H9 (cell line): ENCODE measurements around the gene DEGS2. TPM values are rescaled to one million over a fixed set of nuclear protein-coding genes. Genes with fewer than 3 reads are reported as not detected.
A peak's percentile ranks its signal among the peaks of the same experiment; 100 is the strongest.

ENCODE experiments used
- DNase-seq: peaks from one replicate; pipeline ENCODE4 v3.0.0-alpha.2; 2017
- H2AFZ ChIP-seq: one replicate; pipeline ENCODE4 v1.6.1; 2013; ENCODE audit warnings: mild to moderate bottlenecking, low read length, control low read depth, moderate library complexity
- H2AK5ac ChIP-seq: 2 replicates; pipeline ENCODE4 v1.6.1; 2013; ENCODE audit warnings: low read length, control low read depth, mixed read lengths; ENCODE audit not compliant: insufficient read length
- H2BK120ac ChIP-seq: one replicate; pipeline ENCODE4 v1.6.1; 2013; ENCODE audit warnings: low read depth, mild to moderate bottlenecking, low read length, control low read depth, inconsistent platforms; ENCODE audit not compliant: poor library complexity, severe bottlenecking
- H2BK12ac ChIP-seq: 2 replicates; pipeline ENCODE4 v1.6.1; 2013; ENCODE audit warnings: low read length, control low read depth, mixed read lengths, low read depth; ENCODE audit not compliant: insufficient read length
- H2BK15ac ChIP-seq: 2 replicates; pipeline ENCODE4 v1.6.1; 2013; ENCODE audit warnings: low read depth, low read length, control low read depth
- H2BK20ac ChIP-seq: one replicate; pipeline ENCODE4 v1.6.1; 2013; ENCODE audit warnings: low read depth, mild to moderate bottlenecking, low read length, control low read depth, inconsistent platforms; ENCODE audit not compliant: poor library complexity, severe bottlenecking
- H2BK5ac ChIP-seq: 2 replicates; pipeline ENCODE4 v1.6.1; 2013; ENCODE audit warnings: low read length, control low read depth, mixed read lengths; ENCODE audit not compliant: insufficient read length
- H3K14ac ChIP-seq: 2 replicates; pipeline ENCODE4 v1.6.1; 2013; ENCODE audit warnings: low read length, control low read depth; ENCODE audit not compliant: insufficient read depth
- H3K18ac ChIP-seq: 2 replicates; pipeline ENCODE4 v1.6.1; 2013; ENCODE audit warnings: low read depth, mild to moderate bottlenecking, mixed read lengths, low read length, control low read depth; ENCODE audit not compliant: insufficient read length
- H3K23ac ChIP-seq: 2 replicates; pipeline ENCODE4 v1.6.1; 2013; ENCODE audit warnings: low read length, control low read depth, mixed read lengths, low read depth; ENCODE audit not compliant: insufficient read length
- H3K23me2 ChIP-seq: 2 replicates; pipeline ENCODE4 v1.6.1; 2013; ENCODE audit warnings: low read depth, mild to moderate bottlenecking, mixed read lengths, low read length, control low read depth; ENCODE audit not compliant: insufficient read length, poor library complexity, severe bottlenecking
- H3K27ac ChIP-seq: 2 replicates; pipeline ENCODE4 v1.5.1; 2013; ENCODE audit warnings: low read length, control low read depth, mixed read lengths, low read depth; ENCODE audit not compliant: insufficient read length
- H3K27me3 ChIP-seq: 2 replicates; pipeline ENCODE4 v1.6.1; 2013; ENCODE audit warnings: low read length, control low read depth, inconsistent platforms; ENCODE audit not compliant: insufficient read depth
- H3K4ac ChIP-seq: 2 replicates; pipeline ENCODE4 v1.6.1; 2013; ENCODE audit warnings: low read depth, mild to moderate bottlenecking, control low read depth, inconsistent platforms, low read length, moderate library complexity
- H3K4me1 ChIP-seq: 2 replicates; pipeline ENCODE4 v1.6.1; 2013; ENCODE audit warnings: low read length, control low read depth, inconsistent platforms; ENCODE audit not compliant: insufficient read depth
- H3K4me2 ChIP-seq: 2 replicates; pipeline ENCODE4 v1.6.1; 2013; ENCODE audit warnings: low read length, control low read depth, mixed read lengths; ENCODE audit not compliant: insufficient read length, insufficient read depth
- H3K56ac ChIP-seq: 2 replicates; pipeline ENCODE4 v1.6.1; 2013; ENCODE audit warnings: low read depth, mild to moderate bottlenecking, mixed read lengths, low read length, control low read depth; ENCODE audit not compliant: insufficient read length
- H3K79me1 ChIP-seq: 2 replicates; pipeline ENCODE4 v1.6.1; 2013; ENCODE audit warnings: low read depth, mild to moderate bottlenecking, moderate library complexity, low read length, control low read depth, inconsistent platforms; ENCODE audit not compliant: insufficient read depth, poor library complexity, severe bottlenecking
- H3K79me2 ChIP-seq: 2 replicates; pipeline ENCODE4 v1.6.1; 2013; ENCODE audit warnings: low read length, control low read depth, inconsistent platforms; ENCODE audit not compliant: insufficient read depth
- H3K9ac ChIP-seq: 2 replicates; pipeline ENCODE4 v1.6.1; 2013; ENCODE audit warnings: low read length, control low read depth, mixed read lengths; ENCODE audit not compliant: insufficient read length; ENCODE audit errors: extremely low read depth
- H3K9me3 ChIP-seq: one replicate; pipeline ENCODE4 v1.6.1; 2013; ENCODE audit warnings: low read depth, low read length, inconsistent platforms; ENCODE audit not compliant: control insufficient read depth
- H3T11ph ChIP-seq: one replicate; pipeline ENCODE4 v1.6.1; 2013; ENCODE audit warnings: mild to moderate bottlenecking, low read length, control low read depth, inconsistent platforms
- H4K20me1 ChIP-seq: one replicate; pipeline ENCODE4 v1.6.1; 2013; ENCODE audit not compliant: control insufficient read depth, insufficient read length, insufficient read depth
- H4K5ac ChIP-seq: 2 replicates; pipeline ENCODE4 v1.6.1; 2013; ENCODE audit warnings: low read depth, mild to moderate bottlenecking, mixed read lengths, low read length, control low read depth; ENCODE audit not compliant: insufficient read length
- H4K8ac ChIP-seq: replicated peaks from 2 replicates; pipeline ENCODE4 v1.6.1; 2013; ENCODE audit warnings: low read length, control low read depth, mixed read lengths, low read depth; ENCODE audit not compliant: insufficient read length
- H4K91ac ChIP-seq: 2 replicates; pipeline ENCODE4 v1.6.1; 2013; ENCODE audit warnings: low read depth, mild to moderate bottlenecking, moderate library complexity, mixed read lengths, low read length, control low read depth; ENCODE audit not compliant: insufficient read length
- H3K27ac Mint-ChIP-seq, 3 experiments: 2 replicates in 2 of 3; 3 replicates in 1 of 3; pipeline ENCODE4 v1.8.0; 2020 to 2021; ENCODE audit warnings: mixed read lengths in 3 of 3, mild to moderate bottlenecking in 1 of 3, moderate library complexity in 1 of 3
- H3K27me3 Mint-ChIP-seq: 2 replicates; pipeline ENCODE4 v1.8.0; 2021; ENCODE audit warnings: low read depth, mild to moderate bottlenecking, moderate library complexity, mixed read lengths
- H3K36me3 Mint-ChIP-seq, 3 experiments: 2 replicates in 2 of 3; 3 replicates in 1 of 3; pipeline ENCODE4 v1.8.0; 2020 to 2021; ENCODE audit warnings: low read depth in 3 of 3, mixed read lengths in 3 of 3; ENCODE audit not compliant: insufficient read depth in 1 of 3
- H3K4me1 Mint-ChIP-seq, 2 experiments: 2 replicates each; pipeline ENCODE4 v1.8.0; 2020; ENCODE audit warnings: mixed read lengths in 2 of 2
- H3K4me3 Mint-ChIP-seq, 2 experiments: 2 replicates in 1 of 2; 3 replicates in 1 of 2; pipeline ENCODE4 v1.8.0; 2020 to 2021; ENCODE audit warnings: mild to moderate bottlenecking in 2 of 2, mixed read lengths in 2 of 2, moderate library complexity in 1 of 2
- H3K9me3 Mint-ChIP-seq, 2 experiments: 2 replicates in 1 of 2; 3 replicates in 1 of 2; pipeline ENCODE4 v1.8.0; 2020; ENCODE audit warnings: mild to moderate bottlenecking in 2 of 2, mixed read lengths in 2 of 2, moderate library complexity in 1 of 2
- WGBS: extraction: QIAGEN DNeasy Blood & Tissue Kit; methylation state at CpG from one replicate; pipeline ENCODE4 v1.1.7; 2013; ENCODE audit warnings: missing lambda C conversion rate, low lambda C conversion rate, mixed read lengths; ENCODE audit not compliant: insufficient read length; ENCODE audit errors: extremely low coverage; 5-methylcytosine and 5-hydroxymethylcytosine counted together
- total RNA-seq: library from RNA; stranded (reverse); gene quantifications from 2 replicates; pipeline ENCODE4 v1.2.1, GENCODE V29; 2021
- TF ChIP-seq, protein P1 (sequence below): fragments of 200-600 bp; sonication (generic); conservative IDR thresholded peaks from 3 replicates; pipeline ENCODE4 v1.8.0; 2021; ENCODE audit warnings: antibody characterized with exemption, mild to moderate bottlenecking

Gene DEGS2
- total RNA-seq, 1 experiment from 2014 or later, result 0.72 TPM

DNA sequence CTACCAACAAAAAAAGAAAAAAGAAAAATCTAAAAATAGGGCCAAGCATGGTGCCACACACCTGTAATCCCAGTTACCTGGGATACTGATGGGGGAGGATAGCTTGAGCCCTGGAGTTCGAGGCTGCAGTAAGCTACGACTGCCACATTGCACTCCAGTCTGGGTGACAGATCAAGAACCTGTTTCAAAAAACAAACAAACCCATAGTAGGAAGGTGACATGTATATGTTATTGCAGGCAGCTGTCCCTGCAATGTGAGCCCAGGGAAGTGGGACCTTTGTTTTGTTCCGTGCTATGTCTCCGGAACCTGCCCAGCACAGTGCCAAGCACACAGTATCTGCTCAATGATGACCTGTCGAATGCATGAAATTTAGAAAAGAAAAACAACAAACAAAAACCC is 42.3 kb upstream of the DEGS2 start:
- Histone ChIP-seq H3K23ac (no peak overlapping the region), H3K23me2 (no peaks in the 10 kb centered on the region), H4K5ac (no peak overlapping the region), H2BK20ac (no peak overlapping the region), H2BK12ac (no peak overlapping the region), H3T11ph (no peak overlapping the region), H4K20me1 (no peaks in the 10 kb centered on the region), H3K27ac (no peak overlapping the region), H3K9me3 (no peaks in the 10 kb centered on the region), H3K4me1 (no peaks in the 10 kb centered on the region), H2AFZ (no peak overlapping the region), H2BK5ac (no peak overlapping the region), H3K27me3 (no peaks in the 10 kb centered on the region), H4K91ac (no peak overlapping the region), H4K8ac (no peak overlapping the region), H2AK5ac (no peak overlapping the region), H3K4me2 (no peak overlapping the region), H3K9ac (no peak overlapping the region), H3K14ac (no peak overlapping the region), H3K56ac (no peak overlapping the region), H2BK15ac (no peak overlapping the region), H2BK120ac (no peak overlapping the region), H3K79me2 (no peaks in the 10 kb centered on the region), H3K18ac (no peak overlapping the region), H3K4ac (no peak overlapping the region), H3K79me1 (no peaks in the 10 kb centered on the region)
- TF ChIP-seq, protein P1, sequence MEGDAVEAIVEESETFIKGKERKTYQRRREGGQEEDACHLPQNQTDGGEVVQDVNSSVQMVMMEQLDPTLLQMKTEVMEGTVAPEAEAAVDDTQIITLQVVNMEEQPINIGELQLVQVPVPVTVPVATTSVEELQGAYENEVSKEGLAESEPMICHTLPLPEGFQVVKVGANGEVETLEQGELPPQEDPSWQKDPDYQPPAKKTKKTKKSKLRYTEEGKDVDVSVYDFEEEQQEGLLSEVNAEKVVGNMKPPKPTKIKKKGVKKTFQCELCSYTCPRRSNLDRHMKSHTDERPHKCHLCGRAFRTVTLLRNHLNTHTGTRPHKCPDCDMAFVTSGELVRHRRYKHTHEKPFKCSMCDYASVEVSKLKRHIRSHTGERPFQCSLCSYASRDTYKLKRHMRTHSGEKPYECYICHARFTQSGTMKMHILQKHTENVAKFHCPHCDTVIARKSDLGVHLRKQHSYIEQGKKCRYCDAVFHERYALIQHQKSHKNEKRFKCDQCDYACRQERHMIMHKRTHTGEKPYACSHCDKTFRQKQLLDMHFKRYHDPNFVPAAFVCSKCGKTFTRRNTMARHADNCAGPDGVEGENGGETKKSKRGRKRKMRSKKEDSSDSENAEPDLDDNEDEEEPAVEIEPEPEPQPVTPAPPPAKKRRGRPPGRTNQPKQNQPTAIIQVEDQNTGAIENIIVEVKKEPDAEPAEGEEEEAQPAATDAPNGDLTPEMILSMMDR, result no peak
- Mint-ChIP-seq H3K27ac (peak overlapping the region in 1 of 3 experiments; percentile 67; a peak in 3 of 7 replicates), H3K4me3 (no peak overlapping the region; a peak in 1 of 5 replicates), H3K4me1 (peaks cover 15 to 18% of the 10 kb centered on the region in 2 experiments), H3K9me3 (no peaks in the 10 kb centered on the region), H3K27me3 (peaks cover 5% of the 10 kb centered on the region), H3K36me3 (peaks cover 0 to 4% (median 2%) of the 10 kb centered on the region in 3 experiments; a peak in 1 of 7 replicates)
- no peak for DNase-seq
- WGBS, result no CpG with 5 or more reads among the region's 5 CpGs
